ENCODE measurements around the gene SMLR1. TPM values are rescaled to one million over a fixed set of nuclear protein-coding genes. Genes with fewer than 3 reads are reported as not detected.

The SMLR1 gene
- total RNA-seq, 1 experiment from 2014 or later, result not detected

- ATAC-seq, result no peak
- BruUV-seq (replicated peaks), result no TSS peak
- no peak for DNase-seq (ENCODE audit: low read depth, low spot score)
These were observed 16.7 kb upstream of the SMLR1 start for GRCh38 chr6:130810307-130811030.

More at GRCh38 chr6:130810307-130811030, 16.7 kb upstream of the SMLR1 start:
- H3K9me3 ChIP-seq (ENCODE audit: control insufficient read depth in 1 of 2, insufficient read depth in 1 of 2, low read depth in 1 of 2, low read length in 2 of 2), result no peaks in the 10 kb centered on the region
- no peak overlapping the region for H3K4me2 ChIP-seq (ENCODE audit: low read length)
- no peaks in the 10 kb centered on the region for H4K20me1 ChIP-seq (ENCODE audit: insufficient read depth)
- H3K9me2 ChIP-seq (ENCODE audit: insufficient read depth), result no peaks in the 10 kb centered on the region
- no peaks in the 10 kb centered on the region for H3K79me2 ChIP-seq (ENCODE audit: insufficient read depth, low read length)
- H2AFZ ChIP-seq (ENCODE audit: low read depth, low read length, poor library complexity, severe bottlenecking), result no peak overlapping the region
- ChIA-PET RAD21 (ENCODE audit: low non-redundant PET in 1 of 2, low total read pairs in 2 of 2, uncharacterized antibody in 2 of 2, unreplicated experiment in 2 of 2) (no interaction called here), CTCF (no interaction called here), POLR2A (no interaction called here)
- H3K36me3 ChIP-seq (ENCODE audit: control insufficient read depth in 1 of 2, insufficient read depth in 2 of 2, low read length in 2 of 2), result no peaks in the 10 kb centered on the region
- intact Hi-C loops (cut with micrococcal nuclease), result no loop called here
- no peak overlapping the region for H3K27ac ChIP-seq (ENCODE audit: low read depth, low read length)
- H3K4me3 ChIP-seq (replicated peaks in 1 of 2; ENCODE audit: low read depth in 1 of 2, low read length in 2 of 2), result no peak overlapping the region
- no peak for TF ChIP-seq TCF7L2 (IDR thresholded peaks at IDR 0.05; ENCODE audit: borderline replicate concordance, extremely low read depth, insufficient read depth, insufficient read length)
- no peak for TF ChIP-seq SRF (IDR thresholded peaks at IDR 0.05; ENCODE audit: low read depth)
- no peak for TF ChIP-seq ELF1 (IDR thresholded peaks at IDR 0.05; ENCODE audit: borderline replicate concordance, low read depth)
- no peak for TF ChIP-seq ZBTB33 (IDR thresholded peaks at IDR 0.05; ENCODE audit: extremely low read depth, insufficient replicate concordance, low read length)
- TF ChIP-seq RAD21 (IDR thresholded peaks at IDR 0.05; ENCODE audit: low read depth), result no peak
- TF ChIP-seq EZH2 (IDR thresholded peaks at IDR 0.05), result no peak
- no peak for TF ChIP-seq ZFX (IDR thresholded peaks at IDR 0.05)
- no peak for TF ChIP-seq CEBPB (IDR thresholded peaks at IDR 0.05; ENCODE audit: low read depth)
- no peak for TF ChIP-seq EGR1 (IDR thresholded peaks at IDR 0.05; ENCODE audit: low read depth)
- TF ChIP-seq YY1 (IDR thresholded peaks at IDR 0.05; ENCODE audit: extremely low read depth, insufficient replicate concordance, low read depth, low read length), result no peak
- no peak for TF ChIP-seq FOSL1 (IDR thresholded peaks at IDR 0.05; ENCODE audit: low read depth)
- no peak for TF ChIP-seq SP1 (IDR thresholded peaks at IDR 0.05; ENCODE audit: low read depth)
- no peak for TF ChIP-seq ATF3 (IDR thresholded peaks at IDR 0.05)
- no peaks in the 10 kb centered on the region for H3K4me1 ChIP-seq (ENCODE audit: control insufficient read depth in 1 of 2, insufficient read depth in 2 of 2, low read length in 2 of 2)
- H3K9ac ChIP-seq (ENCODE audit: low read length), result no peak overlapping the region
- no peaks in the 10 kb centered on the region for H3K27me3 ChIP-seq (ENCODE audit: insufficient read depth, low read length)

Measured in HCT116 (cell line).